Progenitor cell of endocrine pancreas (in vitro differentiated cells): ENCODE data around the gene CERS6. TPM values are rescaled to one million over a fixed set of nuclear protein-coding genes. Genes with fewer than 3 reads are reported as not detected.

Experiments
- DNase-seq: peaks from one replicate; pipeline ENCODE4 v3.0.0; 2021; ENCODE audit warnings: low spot score; ENCODE audit not compliant: unreplicated experiment
- H3K27ac Mint-ChIP-seq: 2 replicates; pipeline ENCODE4 v1.8.0; 2021; ENCODE audit warnings: mild to moderate bottlenecking, moderate library complexity, mixed read lengths
- H3K27me3 Mint-ChIP-seq: 2 replicates; pipeline ENCODE4 v1.8.0; 2021; ENCODE audit warnings: mixed read lengths
- H3K36me3 Mint-ChIP-seq: 2 replicates; pipeline ENCODE4 v1.8.0; 2022; ENCODE audit warnings: mixed read lengths; ENCODE audit not compliant: insufficient read depth
- H3K4me1 Mint-ChIP-seq: 2 replicates; pipeline ENCODE4 v1.8.0; 2021; ENCODE audit warnings: low read depth, mixed read lengths
- H3K4me3 Mint-ChIP-seq: 2 replicates; pipeline ENCODE4 v1.8.0; 2021; ENCODE audit warnings: low read depth, mild to moderate bottlenecking, moderate library complexity, mixed read lengths
- H3K9me3 Mint-ChIP-seq: 2 replicates; pipeline ENCODE4 v1.8.0; 2021; ENCODE audit warnings: low read depth, mixed read lengths
- CTCF ChIP-seq: fragments of 200-600 bp; sonication (generic); IDR thresholded peaks from one replicate; pipeline ENCODE4 v1.5.0; 2021; ENCODE audit warnings: antibody characterized with exemption, mild to moderate bottlenecking; ENCODE audit not compliant: unreplicated experiment
- total RNA-seq: library from RNA; stranded (reverse); gene quantifications from 2 replicates; pipeline ENCODE4 v1.2.1, GENCODE V29; 2021

Gene CERS6
- total RNA-seq, 1 donor from 2014 or later = 32.5 TPM

- peaks cover 4% of the 10 kb centered on the region for H3K36me3 Mint-ChIP-seq
- H3K27me3 Mint-ChIP-seq = no peaks in the 10 kb centered on the region
- TF ChIP-seq CTCF = no peak
- H3K4me1 Mint-ChIP-seq = peaks cover 27% of the 10 kb centered on the region
- no peak overlapping the region for H3K27ac Mint-ChIP-seq
- no peak for DNase-seq
- H3K4me3 Mint-ChIP-seq = no peak overlapping the region
- no peaks in the 10 kb centered on the region for H3K9me3 Mint-ChIP-seq
These were observed 234.4 kb downstream of the CERS6 start for GRCh38 chr2:168690381-168690885.

- peak overlapping the region; percentile 40 for H3K4me3 Mint-ChIP-seq
- TF ChIP-seq CTCF = no peak
- peaks cover 27% of the 10 kb centered on the region for H3K4me1 Mint-ChIP-seq
- peak overlapping the region; percentile 90 for H3K27ac Mint-ChIP-seq
- no peak for DNase-seq
- no peaks in the 10 kb centered on the region for H3K27me3 Mint-ChIP-seq
- H3K36me3 Mint-ChIP-seq = peaks cover 9% of the 10 kb centered on the region
- H3K9me3 Mint-ChIP-seq = no peaks in the 10 kb centered on the region
These were observed 235.1 kb downstream of the CERS6 start for GRCh38 chr2:168691221-168691620.

DNA sequence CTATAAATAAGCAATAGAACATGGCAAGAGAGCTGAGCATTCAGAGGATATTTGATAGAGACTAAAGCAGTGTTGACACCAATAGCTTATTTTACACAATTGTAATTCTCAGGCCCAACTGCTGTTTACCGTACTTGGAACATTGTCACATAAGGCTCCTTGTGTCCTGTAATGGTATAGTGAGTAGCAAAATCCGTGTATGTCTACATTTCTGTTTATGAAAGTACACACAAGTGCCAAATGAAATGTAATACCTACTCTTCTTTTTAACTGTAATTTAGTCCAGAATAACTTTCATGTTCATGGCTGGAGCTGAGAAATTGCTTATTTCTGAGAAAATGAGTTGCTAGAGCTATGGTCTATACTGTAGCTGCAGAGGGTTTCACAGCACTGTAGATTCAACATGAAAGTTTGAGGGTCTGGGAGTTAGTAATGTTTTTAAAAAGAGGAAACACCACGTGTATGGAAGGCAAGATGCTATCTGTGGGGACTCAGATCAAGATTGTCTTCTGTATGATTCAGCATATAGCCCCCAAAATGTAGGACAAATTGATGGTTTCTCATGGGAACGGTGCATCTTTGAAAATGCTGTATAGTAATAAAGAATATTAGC lies 236.2 kb downstream of the CERS6 start:
- no peak for TF ChIP-seq CTCF
- H3K27me3 Mint-ChIP-seq = no peaks in the 10 kb centered on the region
- peaks cover 14% of the 10 kb centered on the region for H3K36me3 Mint-ChIP-seq
- H3K4me3 Mint-ChIP-seq = no peak overlapping the region
- H3K27ac Mint-ChIP-seq = no peak overlapping the region
- peaks cover 23% of the 10 kb centered on the region for H3K4me1 Mint-ChIP-seq
- no peaks in the 10 kb centered on the region for H3K9me3 Mint-ChIP-seq
- no peak for DNase-seq

DNA sequence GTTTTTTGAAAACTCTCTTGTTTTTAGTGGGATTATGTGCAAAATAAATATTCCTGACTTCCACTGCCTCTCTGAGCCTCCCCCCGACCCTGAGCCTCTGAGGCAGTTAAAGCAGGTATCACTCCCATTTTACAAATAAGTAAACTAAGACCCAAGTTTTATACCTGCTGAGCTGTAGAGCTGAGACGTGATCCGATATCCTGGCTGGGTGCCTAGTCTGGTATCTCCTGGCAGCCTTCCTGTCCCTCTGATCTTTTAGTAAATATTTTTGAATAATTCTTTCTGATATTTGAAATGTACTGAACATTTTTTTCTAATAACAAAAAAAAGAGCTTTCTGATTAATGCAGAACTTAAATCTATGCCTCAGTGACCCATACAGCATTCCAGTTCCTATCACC lies 238.1 kb downstream of the CERS6 start:
- TF ChIP-seq CTCF = no peak
- H3K27me3 Mint-ChIP-seq = no peaks in the 10 kb centered on the region
- H3K4me3 Mint-ChIP-seq = no peak overlapping the region
- H3K9me3 Mint-ChIP-seq = no peaks in the 10 kb centered on the region
- no peak for DNase-seq
- peaks cover 23% of the 10 kb centered on the region for H3K4me1 Mint-ChIP-seq
- peaks cover 21% of the 10 kb centered on the region for H3K36me3 Mint-ChIP-seq
- H3K27ac Mint-ChIP-seq = no peak overlapping the region

- no peak for TF ChIP-seq CTCF
- no peaks in the 10 kb centered on the region for H3K27me3 Mint-ChIP-seq
- H3K4me1 Mint-ChIP-seq = peaks cover 20% of the 10 kb centered on the region
- H3K27ac Mint-ChIP-seq = no peak overlapping the region
- H3K9me3 Mint-ChIP-seq = no peaks in the 10 kb centered on the region
- no peak for DNase-seq
- no peak overlapping the region for H3K4me3 Mint-ChIP-seq
- peaks cover 21% of the 10 kb centered on the region for H3K36me3 Mint-ChIP-seq
These were observed 238.8 kb downstream of the CERS6 start for GRCh38 chr2:168694866-168695265.
